ENCODE measurements around the gene E2F1.

GRCh38 chr20:33710681-33711445 is 24.7 kb upstream of the E2F1 start:
- no peak for TF ChIP-seq POLR2A (IDR thresholded peaks at IDR 0.05)
- TF ChIP-seq, protein P1, sequence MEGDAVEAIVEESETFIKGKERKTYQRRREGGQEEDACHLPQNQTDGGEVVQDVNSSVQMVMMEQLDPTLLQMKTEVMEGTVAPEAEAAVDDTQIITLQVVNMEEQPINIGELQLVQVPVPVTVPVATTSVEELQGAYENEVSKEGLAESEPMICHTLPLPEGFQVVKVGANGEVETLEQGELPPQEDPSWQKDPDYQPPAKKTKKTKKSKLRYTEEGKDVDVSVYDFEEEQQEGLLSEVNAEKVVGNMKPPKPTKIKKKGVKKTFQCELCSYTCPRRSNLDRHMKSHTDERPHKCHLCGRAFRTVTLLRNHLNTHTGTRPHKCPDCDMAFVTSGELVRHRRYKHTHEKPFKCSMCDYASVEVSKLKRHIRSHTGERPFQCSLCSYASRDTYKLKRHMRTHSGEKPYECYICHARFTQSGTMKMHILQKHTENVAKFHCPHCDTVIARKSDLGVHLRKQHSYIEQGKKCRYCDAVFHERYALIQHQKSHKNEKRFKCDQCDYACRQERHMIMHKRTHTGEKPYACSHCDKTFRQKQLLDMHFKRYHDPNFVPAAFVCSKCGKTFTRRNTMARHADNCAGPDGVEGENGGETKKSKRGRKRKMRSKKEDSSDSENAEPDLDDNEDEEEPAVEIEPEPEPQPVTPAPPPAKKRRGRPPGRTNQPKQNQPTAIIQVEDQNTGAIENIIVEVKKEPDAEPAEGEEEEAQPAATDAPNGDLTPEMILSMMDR (IDR thresholded peaks at IDR 0.05) = no peak
